AG08396 (cell line): ENCODE measurements around the gene RAB13.
A peak's percentile ranks its signal among the peaks of the same experiment; 100 is the strongest.

Source experiments
- DNase-seq: peaks from one replicate; pipeline ENCODE4 v3.0.0; 2012; ENCODE audit warnings: low spot score, mixed read lengths

The RAB13 gene

DNA sequence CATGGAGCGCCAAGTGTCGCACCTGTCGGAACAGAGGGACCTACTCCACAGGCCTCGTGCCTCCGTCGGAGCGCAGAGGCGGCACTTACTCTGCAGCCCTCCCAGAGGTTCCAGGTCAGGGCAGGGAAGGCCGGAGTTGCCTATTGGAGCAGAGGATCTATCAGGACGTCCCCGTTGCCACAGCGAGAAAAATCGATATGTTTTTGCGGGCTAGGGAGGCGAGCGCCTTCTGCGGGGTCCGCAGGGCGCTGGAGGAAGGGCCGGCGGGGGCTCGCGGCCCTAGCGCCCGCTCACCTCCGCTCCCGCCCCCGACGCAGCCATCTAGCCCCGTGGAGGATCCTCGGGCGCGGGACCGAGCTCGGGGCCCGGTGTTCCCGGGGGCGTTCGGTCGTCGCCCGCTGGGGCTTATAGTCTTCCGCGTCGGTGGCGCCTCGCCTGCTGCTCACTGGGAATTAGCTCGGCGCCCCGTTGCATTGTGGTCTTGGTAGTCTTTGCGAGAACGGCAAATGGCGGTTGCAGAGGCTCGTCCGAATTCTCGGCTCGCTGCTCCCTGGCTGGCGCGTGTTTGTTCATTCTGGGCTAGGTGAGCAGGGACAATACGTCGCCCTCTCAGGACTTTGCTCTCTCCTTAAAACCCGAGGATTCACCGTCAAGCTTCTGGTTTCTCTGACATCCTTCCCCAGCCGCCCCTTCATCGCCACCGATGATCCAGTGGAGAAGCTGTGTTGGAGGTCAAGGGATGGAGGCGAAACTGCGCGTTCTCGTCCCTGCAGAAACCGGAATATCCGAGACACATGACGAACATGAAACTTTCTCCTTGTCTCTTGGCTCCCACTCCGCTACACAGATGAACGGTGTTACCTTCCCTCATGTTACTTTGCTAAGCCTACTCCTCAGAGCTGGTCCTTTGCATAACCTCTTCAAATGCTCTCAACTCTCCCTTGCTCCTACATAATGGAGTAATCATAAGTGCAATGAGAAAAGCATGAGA is 8.6 kb downstream of the RAB13 start, which contains the start of gene JTB:
Gene JTB (minus strand): TSS at position 425 of the 991 bp plus-strand sequence. CDS start 422 bp downstream, at position 3.
- DNase-seq, result peak; percentile 90

GRCh38 chr1:153976819-153977249 is 9.3 kb downstream of the RAB13 start:
- DNase-seq, result no peak

- DNase-seq, result no peak
These were observed 12.6 kb downstream of the RAB13 start for GRCh38 chr1:153973525-153973924.

DNA sequence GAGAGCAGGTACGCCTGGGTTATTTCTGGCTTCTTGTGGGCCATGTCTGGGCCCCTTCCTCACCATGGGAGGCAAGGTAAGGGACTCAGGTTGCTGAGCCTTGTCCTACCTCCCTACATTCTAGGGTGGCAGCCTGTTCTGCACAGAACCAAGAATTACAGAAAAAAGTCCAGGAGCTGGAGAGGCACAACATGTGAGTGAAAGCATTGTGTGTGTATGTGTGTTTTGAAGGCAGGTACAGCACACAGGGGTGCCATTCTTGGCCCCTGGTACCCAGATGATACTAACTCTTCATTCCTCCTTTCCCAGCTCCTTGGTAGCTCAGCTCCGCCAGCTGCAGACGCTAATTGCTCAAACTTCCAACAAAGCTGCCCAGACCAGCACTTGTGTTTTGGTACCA is 13.1 kb downstream of the RAB13 start:
- no peak for DNase-seq

- DNase-seq, result no peak
These were observed 15.8 kb downstream of the RAB13 start for GRCh38 chr1:153970346-153970745.

GRCh38 chr1:153968972-153969371 is 17.2 kb downstream of the RAB13 start:
- DNase-seq, result no peak

DNA sequence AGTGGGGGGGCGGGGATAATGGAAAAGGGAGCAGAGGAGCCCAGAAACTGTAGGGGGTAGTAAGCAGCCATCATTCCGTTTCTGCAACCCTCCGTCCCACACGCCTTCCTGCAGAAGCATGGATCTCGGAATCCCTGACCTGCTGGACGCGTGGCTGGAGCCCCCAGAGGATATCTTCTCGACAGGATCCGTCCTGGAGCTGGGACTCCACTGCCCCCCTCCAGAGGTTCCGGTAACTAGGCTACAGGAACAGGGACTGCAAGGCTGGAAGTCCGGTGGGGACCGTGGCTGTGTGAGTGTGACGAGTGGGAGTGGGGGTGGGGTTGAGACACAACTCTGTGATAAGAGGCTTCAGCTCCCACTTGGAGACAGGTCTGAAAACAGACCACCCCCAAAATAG is 17.7 kb downstream of the RAB13 start:
- DNase-seq, result no peak

DNA sequence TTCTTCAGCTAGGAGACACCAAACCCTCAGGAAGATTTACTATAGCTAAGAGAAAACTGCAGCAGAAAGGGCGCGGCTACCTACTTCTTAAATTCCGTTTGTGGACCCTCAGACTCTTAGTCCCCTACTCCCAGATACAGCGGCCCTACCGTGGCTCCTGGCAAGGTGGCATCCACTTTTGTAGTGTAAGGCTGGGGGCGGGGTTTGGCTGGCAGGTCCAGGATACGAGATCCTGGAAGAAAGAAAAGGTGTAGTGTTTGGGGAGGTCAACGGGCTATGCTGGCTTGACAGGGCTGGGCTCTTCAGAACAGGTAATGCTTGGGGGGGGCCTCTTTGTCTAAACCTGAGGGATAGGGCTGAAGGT is 18.2 kb downstream of the RAB13 start:
- no peak for DNase-seq

DNA sequence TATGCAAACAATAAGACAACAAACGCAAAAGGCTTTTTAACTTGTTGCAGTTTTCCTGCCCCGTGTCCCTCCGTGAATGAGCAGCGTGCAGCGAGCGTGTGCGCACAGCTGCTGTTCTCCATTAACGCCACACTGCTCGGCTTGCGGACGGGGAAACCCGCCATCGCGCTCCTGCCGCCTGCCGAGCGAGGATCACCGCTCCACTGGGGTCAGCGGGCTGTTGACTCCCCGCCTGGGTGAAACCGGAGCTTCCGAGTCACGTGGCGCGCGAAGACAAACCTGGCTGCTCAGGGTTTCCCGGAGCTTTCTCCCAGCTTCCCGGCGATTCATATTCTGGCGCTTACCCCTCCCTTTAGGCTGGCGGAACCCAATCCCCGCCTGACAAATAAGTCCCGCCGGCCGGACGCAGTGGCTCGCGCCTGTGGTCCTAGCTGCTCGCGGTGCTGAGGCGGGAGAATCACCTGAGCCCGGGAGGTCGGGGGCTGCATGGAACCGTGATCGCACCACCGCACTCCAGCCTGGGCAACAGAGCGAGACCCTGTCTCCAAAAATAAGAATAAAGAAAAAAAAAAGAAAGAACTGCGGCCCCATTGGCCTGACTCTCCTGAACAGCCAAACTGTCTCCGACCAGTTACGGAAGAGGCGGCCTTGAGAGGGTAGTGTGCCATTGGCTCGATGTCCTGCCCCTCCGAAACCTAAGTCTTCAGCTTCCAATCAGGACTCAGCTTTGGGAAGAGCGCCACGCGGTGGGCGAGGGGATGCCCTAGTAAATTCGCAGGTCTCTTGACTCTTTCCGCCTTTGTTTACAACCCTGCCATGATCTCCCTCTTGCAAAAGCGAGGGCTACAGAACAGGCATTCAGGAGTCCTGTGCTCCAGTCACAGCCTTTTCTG is 18.8 kb downstream of the RAB13 start, which contains the start of gene CREB3L4:
Gene CREB3L4 (plus strand): TSS at position 796 of the 893 bp plus-strand sequence. CDS start 624 bp downstream, outside the sequence.
- peak; percentile 91 for DNase-seq

DNA sequence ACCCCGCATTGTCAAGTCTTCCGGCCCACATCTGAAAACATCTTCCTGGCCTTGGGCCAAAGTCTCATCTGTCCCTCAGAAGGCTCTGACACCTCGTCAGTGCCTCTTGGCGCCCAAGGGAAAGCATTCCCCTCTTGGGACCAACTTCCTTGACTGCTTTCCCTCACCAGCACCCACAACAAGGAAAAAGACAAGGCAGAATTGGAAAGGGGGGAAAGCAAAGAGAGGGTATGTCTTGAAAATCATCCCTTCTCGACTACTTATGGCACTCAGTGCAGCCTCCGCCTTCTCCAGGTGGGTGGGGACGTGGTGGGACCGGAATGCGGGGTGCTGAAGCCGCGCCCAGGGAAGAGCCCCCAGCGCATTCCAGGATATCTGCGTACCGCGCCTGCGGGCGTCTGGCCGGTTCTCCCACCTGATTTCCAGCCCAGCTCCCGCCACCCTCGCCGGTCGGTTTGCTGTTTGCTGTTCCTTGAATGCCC is 22.2 kb downstream of the RAB13 start:
- no peak for DNase-seq

DNA sequence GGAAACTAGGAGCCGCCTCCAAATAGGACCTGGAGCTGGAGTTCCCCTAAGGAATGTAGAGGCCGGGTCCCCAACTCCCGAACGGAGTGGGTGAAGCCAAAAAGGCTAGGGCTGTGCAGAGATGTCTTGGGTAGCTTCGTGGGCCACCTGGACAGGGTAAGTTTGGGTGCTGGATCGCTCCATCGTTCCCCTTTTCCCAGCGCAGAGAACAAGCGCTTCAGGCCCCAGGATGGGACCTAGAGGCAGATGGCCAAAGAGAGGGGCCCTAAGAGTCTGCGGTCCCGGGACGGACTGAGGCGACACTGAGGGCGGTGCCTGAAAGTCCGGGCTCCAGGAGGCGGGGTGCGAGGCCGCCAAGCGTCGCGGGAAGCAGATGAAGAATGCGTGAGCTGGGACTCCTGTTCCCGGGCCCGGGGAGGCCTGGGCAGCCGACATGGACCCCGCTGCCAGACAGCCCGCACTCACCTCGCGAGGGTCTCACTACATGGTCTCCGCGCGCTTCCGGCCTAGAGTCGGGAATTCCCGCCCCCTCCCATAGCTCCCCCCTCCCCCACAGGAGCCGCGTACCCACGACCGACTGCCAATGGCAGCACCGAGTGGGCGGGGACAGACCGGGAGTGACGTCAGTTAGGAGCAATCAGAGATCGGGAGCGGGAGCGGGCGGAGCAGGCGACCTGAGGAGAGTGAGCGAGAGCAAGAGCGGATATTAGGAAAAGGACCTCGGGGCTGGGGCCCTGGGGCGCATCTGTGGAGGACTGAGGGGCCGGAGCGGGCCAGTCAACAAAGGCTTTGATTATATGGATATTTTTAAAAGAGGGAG is 22.9 kb downstream of the RAB13 start, which contains the start of gene SLC39A1:
Gene SLC39A1 (minus strand): TSS at position 508 of the 820 bp plus-strand sequence. CDS start 822 bp downstream, outside the sequence.
- DNase-seq, result peak; percentile 94

GRCh38 chr1:153962088-153963029 is 23.8 kb downstream of the RAB13 start:
- peak; percentile 52 for DNase-seq

GRCh38 chr1:153961421-153961820 is 24.7 kb downstream of the RAB13 start:
- no peak for DNase-seq

DNA sequence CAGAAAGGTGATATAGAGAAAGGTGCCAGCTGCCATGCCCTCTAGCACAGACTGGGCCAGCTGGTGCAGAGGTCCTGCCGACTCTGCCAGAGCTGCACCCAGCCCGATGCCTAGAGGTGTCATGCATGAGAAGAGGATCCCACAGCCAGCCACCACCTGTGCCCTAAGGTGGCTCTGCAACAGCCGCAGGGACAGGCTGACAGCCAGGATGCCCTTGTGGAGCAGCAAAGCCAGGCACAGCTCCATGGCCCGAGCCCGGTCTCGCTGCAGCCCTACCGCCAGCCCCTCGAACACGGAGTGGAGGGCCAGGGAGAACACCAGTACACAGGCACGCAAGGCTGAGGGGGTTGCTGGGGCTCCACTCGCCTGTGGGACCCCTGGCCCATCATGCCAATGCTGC is 25.9 kb downstream of the RAB13 start:
- no peak for DNase-seq

GRCh38 chr1:153959454-153959853 is 26.7 kb downstream of the RAB13 start:
- DNase-seq, result no peak

- DNase-seq, result no peak
These were observed 27.2 kb downstream of the RAB13 start for GRCh38 chr1:153958961-153959260.

DNA sequence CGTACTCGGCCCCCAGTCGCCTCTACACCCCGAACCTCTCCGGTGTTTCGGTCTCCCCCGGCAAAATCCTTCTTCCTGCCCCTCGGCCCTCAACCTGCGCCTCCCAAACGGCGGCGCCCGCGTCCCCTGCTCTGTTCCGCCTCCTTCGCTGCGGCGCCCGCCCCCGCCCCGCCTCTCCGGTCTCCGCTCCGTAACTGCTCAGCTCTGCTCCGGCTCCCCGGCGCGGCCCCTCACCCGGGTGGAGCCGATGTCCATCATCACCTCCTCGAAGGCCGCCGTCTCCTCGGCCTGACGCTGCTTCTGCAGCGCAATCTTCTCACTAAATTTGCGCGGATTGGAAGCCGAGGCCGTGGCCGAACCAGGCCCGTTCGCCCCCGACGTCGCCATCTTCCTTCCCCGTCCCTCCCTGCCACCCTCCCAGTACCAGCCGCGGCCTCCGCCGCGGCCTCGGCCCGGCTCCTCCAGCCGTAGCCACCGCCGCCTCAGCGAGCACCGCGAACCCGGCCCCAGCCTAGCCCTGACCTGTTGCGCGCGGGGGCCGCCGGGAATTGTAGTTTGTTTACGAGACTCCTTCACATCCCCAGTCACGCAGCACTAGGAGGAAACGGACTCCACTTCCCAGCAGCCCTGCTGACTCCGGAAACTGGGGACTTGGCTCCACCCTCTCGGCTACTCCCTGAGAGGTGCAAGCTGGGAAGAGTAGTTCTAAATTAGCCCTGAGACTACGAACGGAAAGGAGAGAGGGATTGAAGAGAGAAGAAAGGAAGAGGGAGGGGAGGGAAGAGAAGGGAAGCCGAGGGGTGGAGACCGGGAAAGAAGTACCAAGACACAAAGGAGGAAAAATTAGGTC is 27.8 kb downstream of the RAB13 start, which contains the start of gene CRTC2:
Gene CRTC2 (minus strand): TSS at position 502 of the 850 bp plus-strand sequence. CDS start 115 bp downstream, at position 387.
- peak; percentile 98 for DNase-seq

DNA sequence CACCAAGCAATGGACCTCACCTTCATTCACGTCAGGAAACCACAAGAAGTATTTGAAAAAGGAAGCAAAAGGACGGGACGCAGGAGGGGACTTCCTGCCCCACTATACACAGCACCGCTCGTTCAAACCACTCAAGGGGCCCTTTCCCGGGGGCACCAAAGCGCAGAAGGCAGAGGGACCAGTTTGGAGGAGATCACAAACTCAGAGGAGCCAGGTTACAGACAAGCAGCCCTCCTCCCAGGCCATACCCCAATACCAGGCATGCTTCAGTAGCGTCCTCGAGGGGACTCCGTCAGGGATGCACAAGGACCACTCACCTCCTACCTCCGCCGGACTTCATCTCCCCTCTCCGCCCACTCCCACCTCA is 28.4 kb downstream of the RAB13 start:
- DNase-seq, result no peak
